Heart right ventricle (tissue), 16 donors: ENCODE data around the gene C2CD3. TPM values are rescaled to one million over a fixed set of nuclear protein-coding genes. Genes with fewer than 3 reads are reported as not detected.

ENCODE experiments used
- ATAC-seq, 8 donors: fragments of 200-7000 bp; cut with Tn5 transposase; one replicate each; pipeline ENCODE4 v1.9.1; 2020; ENCODE audit warnings: mild to moderate bottlenecking in 8 of 8, moderate library complexity in 8 of 8, moderate number of reproducible peaks in 1 of 8
- DNase-seq, 2 donors: peaks; one replicate each; pipeline ENCODE4 v3.0.0-alpha.2; 2020
- H3K27ac ChIP-seq, 10 donors: fragments of 200-600 bp; sonication (generic) in 2 of 10; one replicate each; pipeline versions ENCODE4 v1.5.0 to v1.8.0; 2020 to 2022; ENCODE audit warnings: mild to moderate bottlenecking in 3 of 10
- H3K27me3 ChIP-seq, 7 donors: fragments of 200-600 bp; one replicate each; pipeline ENCODE4 v1.8.0; 2021 to 2022; ENCODE audit warnings: mild to moderate bottlenecking in 2 of 7
- H3K36me3 ChIP-seq, 9 donors: fragments of 200-600 bp; sonication (generic) in 1 of 9; one replicate each; pipeline versions ENCODE4 v1.5.0 to v1.8.0; 2020 to 2022; ENCODE audit warnings: mild to moderate bottlenecking in 2 of 9
- H3K4me1 ChIP-seq, 9 donors: fragments of 200-600 bp; sonication (generic) in 1 of 9; one replicate each; pipeline versions ENCODE4 v1.5.0 to v1.8.0; 2020 to 2022; ENCODE audit warnings: mild to moderate bottlenecking in 4 of 9
- H3K4me3 ChIP-seq, 10 donors: fragments of 200-600 bp; sonication (generic) in 2 of 10; one replicate each; pipeline versions ENCODE4 v1.5.0 to v1.8.0; 2020 to 2022; ENCODE audit warnings: mild to moderate bottlenecking in 7 of 10, moderate library complexity in 2 of 10
- H3K9me3 ChIP-seq, 11 donors: fragments of 200-600 bp in 10 of 11; sonication (generic) in 2 of 11; one replicate each; pipeline versions ENCODE4 v1.5.0 to v1.8.0; 2013 to 2022; ENCODE audit warnings: mild to moderate bottlenecking in 2 of 11, control low read depth in 1 of 11, moderate library complexity in 1 of 11
- WGBS, 2 donors: extraction: QIAGEN DNeasy Blood & Tissue Kit; methylation state at CpG; one replicate each; pipeline ENCODE4 v1.1.7; 2013; ENCODE audit warnings: inconsistent platforms in 1 of 2; 5-methylcytosine and 5-hydroxymethylcytosine counted together
- intact Hi-C, 10 donors: fragments of 100-400 bp; cut with DNase I; formaldehyde crosslinking; loops; one replicate each; pipeline versions ENCODE4 v1.11.1 to v1.14.2; 2022
- polyA plus RNA-seq, 2 donors: library from polyadenylated mRNA; stranded (reverse); fragments of 200-250 nt; gene quantifications; one replicate each; pipeline ENCODE4 v1.2.3, GENCODE V29; 2013
- total RNA-seq, 10 donors: library from RNA; stranded (reverse); fragmentation: NEBNext Ultra II Directional in 3 of 10; extraction: Animal tissue kit (Norgen Biotek cat#: 25700) in 3 of 10; gene quantifications; one replicate each; pipeline versions ENCODE4 v1.2.1 to v1.2.4, GENCODE V29; 2021 to 2023
- TF ChIP-seq, protein P1 (sequence below), 9 donors: fragments of 200-600 bp; sonication (generic) in 2 of 9; IDR thresholded peaks; one replicate each; pipeline versions ENCODE4 v1.5.0 to v1.8.0; 2021 to 2022; ENCODE audit warnings: antibody characterized with exemption in 9 of 9, mild to moderate bottlenecking in 5 of 9, moderate library complexity in 1 of 9
- donor health status: Arrhythmogenic right ventricular cardiomyopathy.
- donor health status: ischemic (EF 13 %, LVEDD 7.1; RV severe dilation, severe dysfunction).
- donor health status: healthy with polysubstance abuse.
- donor health status: DM: no; HTN: yes; CAD: no.
- donor health status: DM: no; HTN: no; CAD: no.
- donor health status: ischemic (EF 25% LVEDD 6.9; RV normal size, moderate dysfunction).
- donor health status: ischemic (EF 25% LVEDD 5.7; RV mildly dilated, moderate dysfunction).
- donor health status: healthy.
- donor health status: DM: yes; HTN: yes; CAD: no.
- donor health status: Ischemic cardiomyopathy.
- donor health status: ischemic (EF 35%, LVEDD 5.7; RV mildly dilated, moderate dysfunction).
- donor health status: nonischemic (EF 11% LVEDD 7.7; RV severe dilation, severe dysfunction).
- donor health status: DM: yes; HTN: yes; CAD: no.
- donor health status: PGD.
- donor health status: ischemic (EF 29% LVEDD 5.4; RV normal size, mild dysfunction).
- donor health status: nonischemic (EF 23%, LVEDD 6.1; RV moderate dilation, normal function).

The C2CD3 gene
- total and polyA plus RNA-seq, 12 donors, result 7.8 to 14.8 (median 11.9) TPM

DNA sequence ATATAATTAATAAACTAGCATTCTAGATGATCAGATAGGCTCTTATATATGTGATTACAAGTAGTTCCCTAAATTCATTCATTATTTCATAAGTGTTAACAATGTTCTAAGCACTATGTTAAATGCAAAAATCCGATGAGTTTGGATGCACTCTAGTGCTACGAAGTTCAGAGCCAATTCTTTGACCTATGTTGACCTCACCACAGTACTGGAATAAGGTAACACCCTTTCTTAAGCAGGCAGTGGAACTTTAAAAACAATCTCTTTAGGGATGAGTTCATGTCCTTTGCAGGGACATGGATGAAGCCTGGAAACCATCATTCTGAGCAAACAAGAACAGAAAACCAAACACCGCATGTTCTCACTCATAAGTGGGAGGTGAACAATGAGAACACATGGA lies 93.6 kb downstream of the C2CD3 start:
- 72 to 75% methylated on average over 3 of the region's 3 CpGs for WGBS, 2 donors
- no peak for DNase-seq
- TF ChIP-seq, protein P1, sequence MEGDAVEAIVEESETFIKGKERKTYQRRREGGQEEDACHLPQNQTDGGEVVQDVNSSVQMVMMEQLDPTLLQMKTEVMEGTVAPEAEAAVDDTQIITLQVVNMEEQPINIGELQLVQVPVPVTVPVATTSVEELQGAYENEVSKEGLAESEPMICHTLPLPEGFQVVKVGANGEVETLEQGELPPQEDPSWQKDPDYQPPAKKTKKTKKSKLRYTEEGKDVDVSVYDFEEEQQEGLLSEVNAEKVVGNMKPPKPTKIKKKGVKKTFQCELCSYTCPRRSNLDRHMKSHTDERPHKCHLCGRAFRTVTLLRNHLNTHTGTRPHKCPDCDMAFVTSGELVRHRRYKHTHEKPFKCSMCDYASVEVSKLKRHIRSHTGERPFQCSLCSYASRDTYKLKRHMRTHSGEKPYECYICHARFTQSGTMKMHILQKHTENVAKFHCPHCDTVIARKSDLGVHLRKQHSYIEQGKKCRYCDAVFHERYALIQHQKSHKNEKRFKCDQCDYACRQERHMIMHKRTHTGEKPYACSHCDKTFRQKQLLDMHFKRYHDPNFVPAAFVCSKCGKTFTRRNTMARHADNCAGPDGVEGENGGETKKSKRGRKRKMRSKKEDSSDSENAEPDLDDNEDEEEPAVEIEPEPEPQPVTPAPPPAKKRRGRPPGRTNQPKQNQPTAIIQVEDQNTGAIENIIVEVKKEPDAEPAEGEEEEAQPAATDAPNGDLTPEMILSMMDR (IDR thresholded peaks at IDR 0.05), result no peak
- ATAC-seq, result no peak
- H3K4me1 ChIP-seq, result no peaks in the 10 kb centered on the region
- H3K27ac ChIP-seq, result no peak overlapping the region
- H3K4me3 ChIP-seq, result no peak overlapping the region
- peaks cover 0 to 92% (median 13%) of the 10 kb centered on the region in 9 donors for H3K36me3 ChIP-seq
- no peaks in the 10 kb centered on the region for H3K9me3 ChIP-seq
- no peaks in the 10 kb centered on the region for H3K27me3 ChIP-seq
- intact Hi-C loops, result loop anchor here in 1 of 10 donors (10.0 kb wide), 1 partner anchor 112 kb away; no protein-coding TSS in a partner anchor

DNA sequence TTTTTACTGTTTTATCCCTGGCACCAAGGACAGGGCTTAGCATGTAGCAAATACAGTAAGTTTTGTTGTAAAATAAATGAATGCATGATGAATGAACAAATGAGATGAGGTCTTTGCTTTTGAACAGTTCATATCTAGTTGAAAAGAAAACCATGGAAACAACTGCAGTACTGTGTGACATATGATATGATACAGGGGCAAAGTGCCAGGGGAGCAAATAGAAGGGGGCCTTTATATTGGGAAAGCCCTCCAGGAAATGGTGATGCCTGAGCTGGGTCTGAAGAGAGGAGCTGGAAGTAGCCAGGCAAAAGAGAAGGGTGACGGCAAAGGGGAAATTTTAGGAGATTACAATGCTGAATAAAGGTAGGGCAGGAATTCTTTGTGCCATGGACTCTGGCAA lies 98.1 kb downstream of the C2CD3 start:
- ATAC-seq (no peak), DNase-seq (no peak)
- TF ChIP-seq, protein P1 (IDR thresholded peaks at IDR 0.05), result no peak
- no peaks in the 10 kb centered on the region for H3K9me3 ChIP-seq
- intact Hi-C loops, result loop anchor here in 1 of 10 donors (10.0 kb wide), 1 partner anchor 108 kb away; no protein-coding TSS in a partner anchor
- H3K27ac ChIP-seq, result no peak overlapping the region
- H3K4me3 ChIP-seq, result no peak overlapping the region
- H3K27me3 ChIP-seq, result no peaks in the 10 kb centered on the region
- 87 to 91% methylated on average over 1 of the region's 1 CpG for WGBS, 2 donors
- peaks cover 0 to 98% (median 6%) of the 10 kb centered on the region in 9 donors for H3K36me3 ChIP-seq
- H3K4me1 ChIP-seq, result no peaks in the 10 kb centered on the region

DNA sequence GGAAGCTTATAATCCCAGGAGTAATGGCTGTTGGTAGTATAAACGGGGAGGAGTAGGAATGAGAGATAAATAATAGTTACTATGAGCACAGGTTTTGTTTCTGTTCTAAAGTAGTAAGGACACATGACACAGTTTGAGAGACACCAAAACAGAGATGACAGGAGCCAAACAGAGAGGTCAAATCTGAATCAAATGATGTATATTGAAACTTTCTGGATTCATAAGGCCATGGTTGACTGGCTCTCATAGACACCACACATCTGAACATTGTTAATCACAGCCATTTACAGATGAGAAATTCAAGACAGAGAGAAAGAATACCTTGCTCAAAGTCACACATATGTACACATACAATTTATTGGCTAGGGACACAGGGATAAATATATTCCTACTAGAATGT lies 98.5 kb downstream of the C2CD3 start:
- ATAC-seq, result no peak
- TF ChIP-seq, protein P1 (IDR thresholded peaks at IDR 0.05), result no peak
- intact Hi-C loops, result loop anchor here in 1 of 10 donors (10.0 kb wide), 1 partner anchor 107 kb away; no protein-coding TSS in a partner anchor
- 58 to 73% methylated on average over 1 of the region's 1 CpG for WGBS, 2 donors
- no peak overlapping the region for H3K4me3 ChIP-seq
- no peaks in the 10 kb centered on the region for H3K9me3 ChIP-seq
- DNase-seq, result no peak
- H3K27me3 ChIP-seq, result no peaks in the 10 kb centered on the region
- H3K36me3 ChIP-seq, result peaks cover 0 to 97% (median 6%) of the 10 kb centered on the region in 9 donors
- no peaks in the 10 kb centered on the region for H3K4me1 ChIP-seq
- no peak overlapping the region for H3K27ac ChIP-seq

DNA sequence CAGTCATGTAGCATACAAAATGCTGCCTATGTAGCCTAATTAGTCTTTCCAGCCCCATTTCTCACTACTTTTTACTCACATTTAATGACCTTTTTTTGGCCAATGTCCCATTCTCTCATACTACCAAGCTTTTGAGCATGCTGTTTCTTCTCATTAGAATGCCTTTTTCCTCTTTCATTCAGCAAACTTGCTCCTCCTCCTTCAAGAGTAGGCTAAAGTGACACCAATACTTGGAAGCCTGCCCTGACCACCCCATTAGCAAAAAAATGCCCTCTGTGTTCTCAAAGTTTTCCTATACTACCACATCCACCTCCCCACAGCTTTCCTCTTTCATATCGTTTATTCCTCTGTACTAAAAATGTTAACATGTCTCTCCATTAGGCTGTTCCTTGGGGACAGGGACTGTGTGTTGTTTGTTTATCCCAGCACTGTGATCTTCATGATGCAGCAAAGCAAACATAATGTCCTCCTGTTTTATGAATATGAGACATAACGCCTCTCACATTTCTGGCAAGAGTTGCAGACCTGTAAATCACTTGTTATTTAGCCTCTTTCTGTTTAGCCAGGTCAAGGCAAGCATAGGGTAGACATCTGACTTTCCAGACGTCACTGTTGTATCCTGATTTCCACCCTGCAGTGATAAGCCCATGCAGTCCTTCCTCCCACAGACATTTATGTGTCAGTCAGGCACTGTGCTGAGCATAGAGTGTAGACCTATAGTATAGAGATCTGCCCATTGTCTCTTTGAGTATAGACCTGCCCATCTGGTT lies 99.9 kb downstream of the C2CD3 start:
- Histone ChIP-seq H3K36me3 (peaks cover 0 to 84% (median 6%) of the 10 kb centered on the region in 9 donors), H3K27ac (no peak overlapping the region), H3K4me1 (no peaks in the 10 kb centered on the region), H3K4me3 (no peak overlapping the region), H3K27me3 (no peaks in the 10 kb centered on the region), H3K9me3 (no peaks in the 10 kb centered on the region)
- intact Hi-C loops, result loop anchor here in 1 of 10 donors (10.0 kb wide), 1 partner anchor 106 kb away; no protein-coding TSS in a partner anchor
- ATAC-seq (no peak), DNase-seq (no peak)
- TF ChIP-seq, protein P1 (IDR thresholded peaks at IDR 0.05), result no peak
- 73 to 84% methylated on average over 3 of the region's 3 CpGs for WGBS, 2 donors
